ENCODE measurements around the gene NSD1.

NSD1 gene

GRCh38 chr5:177093803-177094202, 39.8 kb upstream of the NSD1 start:
- H3K4me3 ChIP-seq (replicated peaks in 1 of 2; ENCODE audit: low read depth in 2 of 2, low read length in 2 of 2) = no peak overlapping the region
- TF ChIP-seq CTCF (IDR thresholded peaks at IDR 0.05; ENCODE audit: low read depth, low read length) = no peak
- DNase-seq (ENCODE audit: low read depth in 2 of 2) = no peak

GRCh38 chr5:177094224-177095087, 39.1 kb upstream of the NSD1 start:
- TF ChIP-seq CTCF (IDR thresholded peaks at IDR 0.05; ENCODE audit: low read depth, low read length) = no peak
- DNase-seq (ENCODE audit: low read depth in 2 of 2) = peak; percentile 87 to 94
- no peak overlapping the region for H3K4me3 ChIP-seq (replicated peaks in 1 of 2; ENCODE audit: low read depth in 2 of 2, low read length in 2 of 2)

- no peak for TF ChIP-seq CTCF (IDR thresholded peaks at IDR 0.05; ENCODE audit: low read depth, low read length)
- H3K4me3 ChIP-seq (replicated peaks in 1 of 2; ENCODE audit: low read depth in 2 of 2, low read length in 2 of 2) = no peak overlapping the region
- DNase-seq (ENCODE audit: low read depth in 2 of 2) = no peak
Observed at GRCh38 chr5:177095088-177095669, 38.4 kb upstream of the NSD1 start.

- no peak for TF ChIP-seq CTCF (IDR thresholded peaks at IDR 0.05; ENCODE audit: low read depth, low read length)
- no peak overlapping the region for H3K4me3 ChIP-seq (replicated peaks in 1 of 2; ENCODE audit: low read depth in 2 of 2, low read length in 2 of 2)
- no peak for DNase-seq (ENCODE audit: low read depth in 2 of 2)
Observed at GRCh38 chr5:177096162-177097015, 37.2 kb upstream of the NSD1 start.

- TF ChIP-seq CTCF (IDR thresholded peaks at IDR 0.05; ENCODE audit: low read depth, low read length) = no peak
- DNase-seq (ENCODE audit: low read depth in 2 of 2) = no peak
- H3K4me3 ChIP-seq (replicated peaks in 1 of 2; ENCODE audit: low read depth in 2 of 2, low read length in 2 of 2) = no peak overlapping the region
Observed at GRCh38 chr5:177097016-177097985, 36.3 kb upstream of the NSD1 start.

GRCh38 chr5:177098120-177098469, 35.5 kb upstream of the NSD1 start:
- no peak overlapping the region for H3K4me3 ChIP-seq (replicated peaks in 1 of 2; ENCODE audit: low read depth in 2 of 2, low read length in 2 of 2)
- no peak for TF ChIP-seq CTCF (IDR thresholded peaks at IDR 0.05; ENCODE audit: low read depth, low read length)
- no peak for DNase-seq (ENCODE audit: low read depth in 2 of 2)
